Stimulated activated naive B cell treated with anti-CD40 and anti-IgM and Interleukin-4, amounts not matched to agents 10 μg/mL and 1 μg/mL and 100 μg/mL, for 72 hours (primary cell): ENCODE results near the gene RAB11A.
"Not testable (repeated sequence)": the region's sequence is repeated elsewhere in the genome, so short reads cannot be mapped to it uniquely, and the experiment has no call there.

Experiments
- ATAC-seq, 2 donors: fragments of 150-1000 bp; cut with Tn5 transposase; replicated peaks; 2 replicates each; pipeline ENCODE4 v1.10.0; 2021; ENCODE audit warnings: moderate library complexity in 1 of 2
- DNase-seq: peaks from one replicate; pipeline ENCODE4 v3.0.0; 2021
- H3K27ac Mint-ChIP-seq: one replicate; pipeline ENCODE4 v1.8.0; 2022; ENCODE audit warnings: mild to moderate bottlenecking, mixed read lengths
- H3K27me3 Mint-ChIP-seq, 2 donors: one replicate each; pipeline ENCODE4 v1.8.0; 2022; ENCODE audit warnings: mixed read lengths in 2 of 2
- H3K36me3 Mint-ChIP-seq, 2 donors: one replicate each; pipeline ENCODE4 v1.8.0; 2022; ENCODE audit warnings: mixed read lengths in 2 of 2, mild to moderate bottlenecking in 1 of 2
- H3K4me1 Mint-ChIP-seq, 2 donors: one replicate each; pipeline ENCODE4 v1.8.0; 2022; ENCODE audit warnings: mixed read lengths in 2 of 2, mild to moderate bottlenecking in 1 of 2
- H3K4me3 Mint-ChIP-seq, 2 donors: one replicate each; pipeline ENCODE4 v1.8.0; 2022; ENCODE audit warnings: mild to moderate bottlenecking in 2 of 2, mixed read lengths in 2 of 2, moderate library complexity in 1 of 2
- H3K9me3 Mint-ChIP-seq, 2 donors: one replicate each; pipeline ENCODE4 v1.8.0; 2022; ENCODE audit warnings: mixed read lengths in 2 of 2, mild to moderate bottlenecking in 1 of 2

Gene RAB11A

DNA sequence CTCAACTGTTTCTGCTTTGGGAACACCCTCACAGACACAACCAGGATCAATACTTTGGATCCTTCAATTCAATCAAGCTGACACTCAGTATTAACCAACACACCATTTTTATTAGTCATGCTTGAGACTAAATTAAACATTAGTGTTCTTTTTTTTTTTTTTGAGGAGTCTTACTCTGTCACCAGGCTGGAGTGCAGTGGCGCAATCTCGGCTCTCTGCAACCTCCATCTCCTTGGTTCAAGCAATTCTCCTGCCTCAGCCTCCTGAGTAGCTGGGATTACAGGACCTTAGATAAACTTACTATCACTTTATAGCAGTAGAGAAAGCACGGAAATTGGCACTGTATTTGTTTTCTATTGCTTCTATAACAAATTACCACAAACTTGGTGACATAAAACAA, 2.0 kb upstream of the RAB11A start:
- DNase-seq (no peak), ATAC-seq (no peak)
- H3K4me1 Mint-ChIP-seq, result peaks cover 19 to 36% of the 10 kb centered on the region in 2 donors
- no peak overlapping the region for H3K27ac Mint-ChIP-seq
- H3K27me3 Mint-ChIP-seq, result peaks cover 0 to 6% of the 10 kb centered on the region in 2 donors
- peaks cover 4 to 17% of the 10 kb centered on the region in 2 donors for H3K36me3 Mint-ChIP-seq
- no peak overlapping the region for H3K4me3 Mint-ChIP-seq
- no peaks in the 10 kb centered on the region for H3K9me3 Mint-ChIP-seq

DNA sequence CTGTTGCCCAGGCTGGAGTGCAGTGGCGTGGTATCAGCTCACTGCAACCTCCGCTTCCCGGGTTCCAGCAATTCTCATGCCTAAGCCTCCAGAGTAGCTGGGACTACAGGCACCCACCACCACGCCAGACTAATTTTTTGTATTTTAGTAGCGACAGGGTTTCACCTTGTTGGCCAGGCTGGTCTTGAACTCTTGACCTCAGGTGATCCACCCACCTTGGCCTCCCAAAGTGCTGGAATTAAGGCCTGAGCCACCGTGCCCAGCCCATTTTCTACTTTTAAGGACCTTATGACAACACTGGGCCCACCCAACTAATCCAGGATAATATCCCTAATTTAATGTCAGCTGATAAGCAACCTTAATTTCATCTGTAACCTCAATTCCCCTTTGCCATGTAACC, 1.4 kb upstream of the RAB11A start:
- not testable (repeated sequence) for DNase-seq, H3K27me3 Mint-ChIP-seq, H3K4me3 Mint-ChIP-seq, ATAC-seq, H3K9me3 Mint-ChIP-seq, H3K27ac Mint-ChIP-seq
- H3K36me3 Mint-ChIP-seq, result peaks cover 4 to 17% of the 10 kb centered on the region in 2 donors
- H3K4me1 Mint-ChIP-seq, result peaks cover 17 to 37% of the 10 kb centered on the region in 2 donors

DNA sequence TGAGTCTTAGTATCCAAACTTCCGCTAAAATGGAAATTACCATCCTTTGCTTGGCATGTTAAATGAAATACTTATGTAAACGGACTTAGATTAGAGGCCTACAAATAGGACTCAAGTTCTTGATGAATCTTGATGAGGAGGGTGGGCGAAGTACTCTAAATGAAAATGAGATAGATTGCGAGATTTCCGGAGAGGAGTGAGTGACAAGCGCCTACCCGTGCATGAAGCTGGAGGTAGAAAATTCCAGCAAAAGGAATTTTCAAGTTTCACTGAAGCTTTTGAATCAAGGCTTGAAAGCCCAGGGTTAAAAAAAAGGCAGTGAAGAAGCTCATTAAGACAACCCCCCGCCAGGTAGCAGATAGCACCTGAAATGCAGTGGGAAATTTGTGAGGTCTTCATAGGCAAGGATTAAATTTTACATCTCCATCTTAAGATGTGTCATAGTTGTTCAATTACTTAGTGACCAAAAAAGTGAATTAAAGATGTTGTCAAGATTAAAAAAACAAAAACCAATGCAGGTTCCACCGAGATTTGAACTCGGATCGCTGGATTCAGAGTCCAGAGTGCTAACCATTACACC, 655 bp upstream of the RAB11A start:
- H3K27ac Mint-ChIP-seq, result peak overlapping the region; percentile 100
- H3K9me3 Mint-ChIP-seq, result no peaks in the 10 kb centered on the region
- no peak for DNase-seq
- H3K36me3 Mint-ChIP-seq, result peaks cover 4 to 17% of the 10 kb centered on the region in 2 donors
- H3K4me1 Mint-ChIP-seq, result peaks cover 17 to 35% of the 10 kb centered on the region in 2 donors
- H3K4me3 Mint-ChIP-seq, result peak overlapping the region; percentile 97 to 98
- H3K27me3 Mint-ChIP-seq, result peaks cover 0 to 6% of the 10 kb centered on the region in 2 donors
- no peak for ATAC-seq

DNA sequence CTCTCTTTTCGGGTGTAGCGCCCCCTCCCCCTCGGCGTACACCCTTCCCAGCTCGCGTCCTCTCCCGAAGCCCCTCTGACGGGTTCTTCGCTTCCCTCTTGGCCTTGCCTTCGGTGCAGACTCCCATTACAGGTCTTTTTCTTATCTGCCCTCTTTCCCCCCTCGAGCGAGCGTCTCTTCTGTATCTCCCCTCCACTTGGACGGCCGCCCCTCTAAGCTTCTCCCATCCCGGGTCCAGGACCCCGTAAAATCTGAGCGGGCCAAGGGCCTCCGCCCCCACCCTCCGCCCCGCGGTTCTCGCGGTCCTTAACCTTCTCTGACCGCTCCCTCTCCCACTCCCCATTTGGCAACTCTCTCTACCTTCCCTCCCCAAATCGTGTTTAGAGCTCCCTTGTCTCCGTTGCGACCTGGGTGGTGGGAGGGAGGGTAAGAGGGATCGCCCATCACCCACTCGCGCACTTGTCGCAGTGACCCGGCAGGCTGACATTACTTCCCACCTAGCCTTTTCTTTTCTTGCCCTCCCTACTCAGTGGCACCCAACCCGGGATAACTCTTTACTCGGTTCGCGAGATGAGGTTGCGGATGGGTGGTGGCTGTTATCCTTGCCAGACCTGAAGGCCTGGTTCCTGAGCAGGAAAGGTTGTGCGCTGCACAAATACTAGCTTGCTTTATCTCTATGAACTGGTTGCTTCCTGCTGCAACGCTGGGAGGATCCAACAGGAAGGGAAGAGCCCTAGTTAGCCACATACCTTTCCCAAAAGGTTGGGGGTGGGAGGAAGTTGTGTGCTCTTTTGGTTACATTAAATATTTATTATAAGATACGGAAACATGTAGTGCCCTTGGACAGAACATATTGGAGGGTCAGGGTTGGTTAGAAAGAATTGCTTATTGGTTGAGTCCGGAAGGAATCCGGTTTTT, 922 bp downstream of the RAB11A start:
- peak overlapping the region; percentile 100 for H3K27ac Mint-ChIP-seq
- peak overlapping the region; percentile 97 to 98 for H3K4me3 Mint-ChIP-seq
- peak; percentile 6 for DNase-seq
- peaks cover 19 to 41% of the 10 kb centered on the region in 2 donors for H3K4me1 Mint-ChIP-seq
- ATAC-seq, result peak; percentile 2 to 3
- peaks cover 0 to 6% of the 10 kb centered on the region in 2 donors for H3K27me3 Mint-ChIP-seq
- no peaks in the 10 kb centered on the region for H3K9me3 Mint-ChIP-seq
- H3K36me3 Mint-ChIP-seq, result peaks cover 4 to 21% of the 10 kb centered on the region in 2 donors

DNA sequence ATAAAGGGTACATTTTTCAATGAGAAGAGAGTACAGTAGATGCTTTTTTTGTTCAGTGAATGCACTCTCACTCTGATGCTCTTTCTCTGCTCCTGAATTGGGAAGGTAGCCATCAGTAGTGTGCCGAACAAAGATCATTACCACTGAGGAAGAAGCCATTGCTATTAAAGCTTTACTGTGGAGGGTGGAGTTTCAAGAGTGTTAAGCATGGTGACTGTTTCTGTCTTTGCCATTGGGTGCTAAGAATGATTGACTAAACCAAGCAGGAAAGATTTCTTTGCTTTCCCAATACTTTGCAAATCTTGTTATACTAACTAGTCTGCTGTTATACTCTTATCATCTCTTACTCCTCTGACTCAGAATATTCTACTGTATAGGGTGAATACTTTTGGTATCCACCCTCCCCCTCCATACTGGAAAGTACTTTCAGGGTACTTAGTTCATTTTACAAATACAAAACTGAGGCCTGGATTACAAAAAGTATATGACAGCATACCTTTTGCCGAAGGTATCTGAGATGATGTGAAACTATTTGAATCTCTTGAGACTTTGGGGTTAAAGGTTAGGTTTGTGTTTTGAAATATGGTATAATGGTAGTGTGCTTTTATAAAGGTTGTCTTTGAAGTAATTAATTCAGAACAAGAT, 1.7 kb downstream of the RAB11A start:
- no peaks in the 10 kb centered on the region for H3K9me3 Mint-ChIP-seq
- H3K27ac Mint-ChIP-seq, result peak overlapping the region; percentile 42
- ATAC-seq (no peak), DNase-seq (no peak)
- H3K4me1 Mint-ChIP-seq, result peaks cover 22 to 41% of the 10 kb centered on the region in 2 donors
- peaks cover 0 to 6% of the 10 kb centered on the region in 2 donors for H3K27me3 Mint-ChIP-seq
- peaks cover 4 to 21% of the 10 kb centered on the region in 2 donors for H3K36me3 Mint-ChIP-seq
- peak overlapping the region; percentile 97 to 98 for H3K4me3 Mint-ChIP-seq

DNA sequence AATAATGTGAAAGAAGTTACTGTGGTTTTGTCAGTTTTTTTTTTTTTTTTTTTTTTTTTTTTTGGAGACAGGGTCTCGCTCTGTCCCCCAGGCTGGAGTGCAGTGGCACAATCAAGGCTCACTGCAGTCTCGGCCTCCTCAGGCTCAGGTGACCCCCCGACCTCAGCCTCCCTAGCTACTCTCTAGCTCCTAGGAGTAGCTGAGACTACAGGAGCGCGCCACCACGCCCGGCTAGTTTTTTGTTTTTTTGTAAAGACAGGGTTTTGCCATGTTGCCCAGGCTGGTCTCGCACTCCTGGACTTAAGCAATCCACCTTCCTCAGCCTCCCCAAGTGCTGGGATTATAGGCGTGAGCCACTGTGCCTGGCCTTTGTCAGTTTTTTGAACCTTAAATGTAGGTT, 2.6 kb downstream of the RAB11A start:
- H3K27me3 Mint-ChIP-seq, ATAC-seq, H3K27ac Mint-ChIP-seq, H3K4me3 Mint-ChIP-seq, H3K9me3 Mint-ChIP-seq, DNase-seq: not testable (repeated sequence)
- H3K36me3 Mint-ChIP-seq, result peaks cover 4 to 21% of the 10 kb centered on the region in 2 donors
- peaks cover 22 to 41% of the 10 kb centered on the region in 2 donors for H3K4me1 Mint-ChIP-seq

DNA sequence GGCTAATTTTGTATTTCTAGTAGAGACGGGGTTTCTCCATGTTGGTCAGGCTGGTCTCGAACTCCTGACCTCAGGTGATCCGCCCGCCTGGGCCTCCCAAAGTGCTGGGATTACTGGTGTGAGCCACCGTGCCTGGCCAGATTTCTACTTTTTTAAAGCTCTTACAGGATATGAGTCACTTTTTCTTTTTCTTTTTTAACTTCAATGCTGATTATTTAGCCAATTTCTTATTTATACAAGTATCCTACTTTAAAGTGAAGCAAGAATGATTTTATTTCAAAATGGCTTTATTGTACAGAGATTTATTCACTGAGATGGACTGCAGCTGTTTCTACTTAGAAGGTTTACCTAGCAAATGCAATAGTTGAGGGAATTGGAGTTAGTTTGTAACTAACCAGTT, 3.3 kb downstream of the RAB11A start:
- not testable (repeated sequence) for ATAC-seq, H3K27ac Mint-ChIP-seq, H3K9me3 Mint-ChIP-seq, H3K27me3 Mint-ChIP-seq, DNase-seq, H3K4me3 Mint-ChIP-seq
- H3K4me1 Mint-ChIP-seq, result peaks cover 22 to 41% of the 10 kb centered on the region in 2 donors
- H3K36me3 Mint-ChIP-seq, result peaks cover 4 to 26% of the 10 kb centered on the region in 2 donors

DNA sequence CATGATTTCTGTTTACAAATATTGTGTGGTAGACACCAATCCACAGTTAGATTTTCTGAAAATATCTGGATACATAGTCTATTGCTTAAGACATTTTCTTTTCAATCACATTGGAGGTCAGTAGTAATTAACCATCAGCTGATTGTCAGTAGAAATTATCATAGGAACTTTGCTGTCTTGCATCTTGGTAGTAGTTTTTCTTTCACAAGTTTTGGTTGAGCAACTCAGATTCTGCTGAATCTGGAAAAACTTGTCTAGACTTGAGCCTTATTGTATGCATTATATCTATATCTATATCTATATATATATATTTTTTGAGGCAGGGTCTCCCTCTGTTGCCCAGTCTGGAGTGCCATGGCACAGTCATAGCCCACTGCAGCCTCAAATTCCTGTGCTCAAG, 4.0 kb downstream of the RAB11A start:
- ATAC-seq, result no peak
- no peak overlapping the region for H3K4me3 Mint-ChIP-seq
- DNase-seq, result no peak
- H3K4me1 Mint-ChIP-seq, result peaks cover 22 to 40% of the 10 kb centered on the region in 2 donors
- peaks cover 4 to 28% of the 10 kb centered on the region in 2 donors for H3K36me3 Mint-ChIP-seq
- no peaks in the 10 kb centered on the region for H3K9me3 Mint-ChIP-seq
- H3K27ac Mint-ChIP-seq, result no peak overlapping the region
- peaks cover 0 to 6% of the 10 kb centered on the region in 2 donors for H3K27me3 Mint-ChIP-seq

DNA sequence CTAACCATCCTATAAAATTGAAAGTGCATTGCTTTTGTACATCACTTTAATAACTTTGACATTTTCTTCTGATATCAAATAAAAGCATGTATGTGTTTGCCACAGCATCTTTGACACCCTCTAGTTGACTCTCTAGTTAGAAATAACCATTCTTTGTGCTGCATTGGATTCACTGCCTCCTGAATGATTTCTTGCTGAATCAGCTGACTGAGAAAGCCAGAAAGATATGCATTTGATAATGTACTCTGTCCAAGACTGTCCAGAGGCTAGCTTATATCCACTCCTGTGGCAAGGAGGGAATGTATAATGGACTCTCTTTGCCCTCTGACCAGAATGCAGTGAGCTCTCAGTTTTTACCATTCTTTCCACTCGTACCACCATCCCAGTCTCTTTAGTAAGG, 6.2 kb downstream of the RAB11A start:
- H3K4me1 Mint-ChIP-seq, result peaks cover 14 to 25% of the 10 kb centered on the region in 2 donors
- H3K27ac Mint-ChIP-seq, result no peak overlapping the region
- H3K9me3 Mint-ChIP-seq, result no peaks in the 10 kb centered on the region
- DNase-seq, result no peak
- no peaks in the 10 kb centered on the region for H3K27me3 Mint-ChIP-seq
- ATAC-seq, result no peak
- H3K4me3 Mint-ChIP-seq, result no peak overlapping the region
- peaks cover 2 to 12% of the 10 kb centered on the region in 2 donors for H3K36me3 Mint-ChIP-seq

DNA sequence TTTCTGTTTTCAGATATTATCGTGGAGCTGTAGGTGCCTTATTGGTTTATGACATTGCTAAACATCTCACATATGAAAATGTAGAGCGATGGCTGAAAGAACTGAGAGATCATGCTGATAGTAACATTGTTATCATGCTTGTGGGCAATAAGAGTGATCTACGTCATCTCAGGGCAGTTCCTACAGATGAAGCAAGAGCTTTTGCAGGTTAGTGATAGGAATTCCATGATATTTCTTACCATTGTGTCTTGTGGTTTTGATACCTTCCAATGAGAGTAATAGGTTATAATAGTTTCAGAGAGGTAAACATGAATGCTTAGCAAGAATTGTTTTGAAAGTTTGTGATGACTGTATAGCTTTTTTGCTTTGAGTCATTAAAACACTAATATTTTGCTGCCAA, 8.5 kb downstream of the RAB11A start:
- Mint-ChIP-seq H3K27me3 (no peaks in the 10 kb centered on the region), H3K36me3 (peaks cover 8 to 20% of the 10 kb centered on the region in 2 donors), H3K9me3 (no peaks in the 10 kb centered on the region), H3K4me1 (peaks cover 15 to 25% of the 10 kb centered on the region in 2 donors), H3K27ac (no peak overlapping the region), H3K4me3 (no peak overlapping the region)
- ATAC-seq (no peak), DNase-seq (no peak)

DNA sequence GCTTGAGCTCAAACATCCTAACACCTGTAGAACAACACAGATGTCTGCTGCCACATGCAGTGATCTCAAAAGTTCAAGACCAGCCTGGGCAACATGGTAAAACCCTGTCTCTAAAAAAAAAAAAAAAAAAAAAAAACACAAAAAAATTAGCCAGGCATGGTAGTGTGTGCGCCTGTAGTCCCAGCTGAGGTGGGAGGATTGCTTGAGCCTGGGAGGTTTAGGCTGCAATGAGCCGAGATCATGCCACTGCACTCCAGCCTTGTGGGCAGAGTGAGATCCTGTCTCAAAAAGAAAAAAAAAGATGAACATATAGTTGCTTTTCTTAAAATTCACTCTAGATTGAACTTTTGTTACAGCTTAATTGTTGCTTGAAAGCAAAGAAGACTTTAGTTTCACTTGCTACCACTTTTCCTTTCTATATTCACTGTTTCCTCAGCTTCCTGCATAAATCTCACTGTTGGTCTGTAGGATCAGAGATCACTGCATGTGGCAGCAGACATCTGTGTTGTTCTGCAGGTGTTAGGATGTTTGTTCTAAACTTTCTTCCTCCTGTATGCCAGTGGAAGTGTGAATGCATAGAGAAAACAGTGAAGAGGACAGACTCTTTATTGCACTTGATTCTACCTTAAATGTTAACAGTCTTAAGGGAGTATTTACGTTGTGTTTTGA, 12.6 kb downstream of the RAB11A start:
- Mint-ChIP-seq H3K27me3 (no peaks in the 10 kb centered on the region), H3K4me1 (peaks cover 17 to 37% of the 10 kb centered on the region in 2 donors), H3K36me3 (peaks cover 25 to 40% of the 10 kb centered on the region in 2 donors), H3K27ac (peak overlapping the region; percentile 70), H3K4me3 (no peak overlapping the region), H3K9me3 (no peaks in the 10 kb centered on the region)
- ATAC-seq (no peak), DNase-seq (no peak)

DNA sequence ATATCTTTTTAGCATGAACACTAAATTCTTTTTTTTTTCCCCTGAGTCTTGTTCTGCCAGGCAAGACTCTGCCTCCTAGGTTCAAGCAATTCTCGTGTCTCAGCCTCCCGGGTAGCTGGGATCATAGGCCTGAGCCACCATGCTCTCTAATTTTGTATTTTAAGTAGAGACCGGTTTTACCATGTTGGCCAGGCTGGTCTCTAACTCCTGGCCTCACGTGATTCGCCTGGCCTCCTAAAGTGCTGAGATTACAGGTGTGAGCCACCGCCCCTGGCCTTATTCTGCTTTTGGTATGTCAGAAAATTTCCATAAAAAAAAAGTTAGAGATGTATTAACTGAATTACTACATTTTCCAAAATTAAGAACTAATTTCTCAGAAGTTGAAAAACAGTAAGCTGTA, 14.3 kb downstream of the RAB11A start:
- peaks cover 32 to 41% of the 10 kb centered on the region in 2 donors for H3K36me3 Mint-ChIP-seq
- H3K9me3 Mint-ChIP-seq, result no peaks in the 10 kb centered on the region
- DNase-seq, result no peak
- peaks cover 17 to 41% of the 10 kb centered on the region in 2 donors for H3K4me1 Mint-ChIP-seq
- no peak overlapping the region for H3K27ac Mint-ChIP-seq
- no peak for ATAC-seq
- peak overlapping the region in 1 of 2 donors; percentile 6 for H3K4me3 Mint-ChIP-seq
- H3K27me3 Mint-ChIP-seq, result no peaks in the 10 kb centered on the region

DNA sequence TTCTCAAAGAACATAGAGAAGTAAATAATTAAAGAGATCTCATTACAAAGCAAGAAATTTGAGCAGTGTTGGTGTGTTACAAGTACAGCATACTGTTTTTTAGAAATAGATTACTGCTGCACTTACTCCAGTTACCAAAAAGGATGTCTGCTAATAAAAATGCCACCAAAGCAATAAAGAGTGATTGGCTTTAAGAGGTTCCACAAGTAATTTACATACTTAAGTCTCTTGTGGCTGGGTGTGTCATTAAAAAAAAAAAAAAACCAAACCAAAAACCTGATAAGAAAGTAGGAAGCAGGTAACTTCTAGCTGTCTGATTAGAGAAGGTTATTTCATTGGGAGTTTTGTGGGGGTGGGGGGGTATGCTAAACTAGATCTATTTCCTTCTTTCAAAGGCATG, 15.2 kb downstream of the RAB11A start:
- peaks cover 17 to 41% of the 10 kb centered on the region in 2 donors for H3K4me1 Mint-ChIP-seq
- ATAC-seq, result peak in 1 of 2 donors; percentile 56
- no peak for DNase-seq
- H3K36me3 Mint-ChIP-seq, result peaks cover 31 to 41% of the 10 kb centered on the region in 2 donors
- H3K27me3 Mint-ChIP-seq, result no peaks in the 10 kb centered on the region
- no peaks in the 10 kb centered on the region for H3K9me3 Mint-ChIP-seq
- no peak overlapping the region for H3K4me3 Mint-ChIP-seq
- H3K27ac Mint-ChIP-seq, result no peak overlapping the region

DNA sequence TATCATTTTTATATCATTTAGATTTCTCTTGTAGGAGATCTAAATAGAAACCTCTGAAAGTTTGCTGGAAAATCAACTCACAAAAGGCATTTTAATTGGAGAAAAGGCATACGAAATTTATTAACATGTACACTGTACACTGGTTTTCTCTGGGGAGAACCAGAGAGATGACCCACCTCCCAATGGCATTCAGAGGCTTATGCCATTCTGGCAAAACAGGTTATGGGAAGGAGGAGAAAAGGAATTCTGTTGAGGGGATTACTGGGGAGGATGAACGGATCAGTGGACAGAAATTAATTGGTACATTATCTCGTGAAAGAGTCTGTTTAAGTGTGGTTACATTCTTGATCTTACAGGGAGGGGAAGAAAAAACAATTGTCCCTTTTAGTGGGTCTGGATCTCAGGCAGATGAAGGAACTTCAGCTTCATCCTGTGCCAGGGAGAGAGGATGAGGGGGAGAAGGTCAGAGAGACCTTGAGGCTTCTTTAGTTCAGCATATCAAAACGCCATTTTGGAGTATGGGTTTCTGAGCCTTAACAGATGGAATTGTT, 16.5 kb downstream of the RAB11A start:
- H3K4me3 Mint-ChIP-seq, result no peak overlapping the region
- no peak overlapping the region for H3K27ac Mint-ChIP-seq
- H3K4me1 Mint-ChIP-seq, result peaks cover 17 to 41% of the 10 kb centered on the region in 2 donors

More for the DNA sequence above, 16.5 kb downstream of the RAB11A start:
- no peak for ATAC-seq
- Mint-ChIP-seq H3K27me3 (no peaks in the 10 kb centered on the region), H3K36me3 (peaks cover 31 to 45% of the 10 kb centered on the region in 2 donors), H3K9me3 (no peaks in the 10 kb centered on the region)
- no peak for DNase-seq
